Activated CD8-positive, alpha-beta memory T cell treated with anti-CD3 and anti-CD28 coated beads, Interleukin-2, amount 10 ng/mL, durations not matched to agents 7 days and 5 days (primary cell): ENCODE results near the gene RNASEL. TPM values are rescaled to one million over a fixed set of nuclear protein-coding genes. Genes with fewer than 3 reads are reported as not detected.

Experiments
- ATAC-seq: fragments of 150-1000 bp; cut with Tn5 transposase; one replicate; pipeline ENCODE4 v1.10.0; 2021; ENCODE audit warnings: moderate library complexity
- CTCF ChIA-PET: fragments of 350-600 bp; sonication (Branson Sonifier 250); formaldehyde crosslinking; loops from one replicate; lab custom pipeline; 2021; ENCODE audit warnings: antibody characterized with exemption; lab: Charles Lee
- DNase-seq: peaks from one replicate; pipeline ENCODE4 v3.0.0-alpha.2; 2020
- H3K27ac Mint-ChIP-seq: one replicate; pipeline ENCODE4 v1.8.0; 2021; ENCODE audit warnings: mild to moderate bottlenecking, mixed read lengths
- H3K27me3 Mint-ChIP-seq: one replicate; pipeline ENCODE4 v1.8.0; 2021; ENCODE audit warnings: mixed read lengths
- H3K36me3 Mint-ChIP-seq: one replicate; pipeline ENCODE4 v1.8.0; 2021; ENCODE audit warnings: mild to moderate bottlenecking, mixed read lengths
- H3K4me1 Mint-ChIP-seq: one replicate; pipeline ENCODE4 v1.8.0; 2021; ENCODE audit warnings: mixed read lengths
- H3K4me3 Mint-ChIP-seq: one replicate; pipeline ENCODE4 v1.8.0; 2021; ENCODE audit warnings: mild to moderate bottlenecking, moderate library complexity, mixed read lengths
- H3K9me3 Mint-ChIP-seq: one replicate; pipeline ENCODE4 v1.8.0; 2022; ENCODE audit warnings: low read depth, mixed read lengths
- total RNA-seq, 2 experiments: library from RNA; stranded (reverse); gene quantifications; one replicate each; pipeline ENCODE4 v1.2.3, GENCODE V29; 2021

The RNASEL gene
- total RNA-seq, 2 experiments from 2014 or later: 6.5 to 10.0 TPM

DNA sequence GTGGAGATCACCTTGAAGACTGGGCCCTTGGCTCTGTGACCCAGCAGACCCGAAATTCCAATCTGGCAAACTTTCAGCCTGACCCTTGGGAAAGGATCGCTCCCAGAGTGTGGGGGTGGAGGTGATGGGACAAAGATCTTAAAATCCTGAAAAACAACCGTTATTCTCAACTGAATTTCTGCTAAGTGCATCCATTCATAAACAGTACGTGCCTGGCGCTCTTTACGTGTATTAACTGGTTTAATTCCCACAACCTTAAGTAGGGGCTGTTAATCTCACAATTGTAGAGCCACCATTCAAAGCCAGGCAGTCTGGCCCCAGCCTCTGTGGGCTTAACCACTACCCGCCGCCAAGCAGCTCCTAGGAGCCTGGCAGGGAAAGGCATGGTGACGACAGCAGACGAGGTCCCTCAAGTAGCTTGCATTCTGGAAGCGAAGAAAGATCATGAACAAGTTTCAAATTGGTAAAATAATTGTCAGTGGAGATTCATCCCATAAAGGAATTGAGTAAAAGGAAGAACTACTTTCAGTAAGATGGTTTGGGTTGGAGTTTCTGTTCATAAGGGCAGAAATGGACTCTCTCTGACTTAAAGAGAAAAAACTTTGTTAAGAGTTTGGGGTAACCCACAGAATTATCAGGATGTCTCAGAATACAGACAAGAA, 26.5 kb upstream of the RNASEL start:
- Mint-ChIP-seq H3K27ac (peak overlapping the region; percentile 95), H3K4me1 (peaks cover 47% of the 10 kb centered on the region), H3K9me3 (peaks cover 1% of the 10 kb centered on the region), H3K27me3 (peaks cover 76% of the 10 kb centered on the region), H3K36me3 (peaks cover 9% of the 10 kb centered on the region), H3K4me3 (peak overlapping the region; percentile 57)
- DNase-seq (peak; percentile 73), ATAC-seq (peak; percentile 35)
- CTCF ChIA-PET: interaction anchor here (1.0 to 10.1 kb wide), 10 partner anchors 9 to 530 kb away, joined by 3 to 148 read pairs (median 10); partner anchors contain the start of genes RGS16 and RNASEL

DNA sequence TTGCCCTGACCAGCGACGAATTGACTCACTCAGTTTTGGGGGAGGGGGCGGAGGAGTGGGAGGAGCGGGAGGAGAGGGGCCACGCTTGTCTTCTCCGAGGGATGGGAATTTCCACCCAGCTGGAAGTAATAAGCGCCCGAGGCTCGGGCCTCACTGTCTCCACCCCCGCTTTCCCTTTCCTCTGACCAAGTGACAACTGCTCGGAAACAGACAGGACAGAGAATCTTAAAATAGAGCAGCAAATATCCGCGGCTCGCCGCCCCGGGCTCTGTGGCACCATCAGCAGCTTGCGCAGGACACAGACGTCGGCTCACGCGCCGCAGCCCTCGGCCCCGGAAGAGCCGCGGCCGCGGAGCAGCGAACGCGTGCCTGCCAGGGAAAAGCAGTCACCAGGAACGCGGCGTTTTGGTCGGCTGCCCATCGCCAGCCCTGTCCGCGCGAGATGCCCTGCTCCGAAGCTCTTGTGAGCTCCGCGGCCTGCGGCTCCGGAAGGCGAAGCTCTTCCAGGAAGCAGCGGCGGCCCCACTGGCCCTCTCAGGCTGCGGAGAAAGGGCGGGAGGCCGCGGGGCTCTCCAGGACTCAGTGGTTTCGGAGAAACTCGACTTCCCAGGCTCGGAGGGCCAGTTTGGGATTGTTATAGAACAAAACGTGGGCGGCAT, 25.9 kb upstream of the RNASEL start:
- Mint-ChIP-seq H3K27ac (peak overlapping the region; percentile 44), H3K9me3 (no peaks in the 10 kb centered on the region), H3K27me3 (peaks cover 80% of the 10 kb centered on the region), H3K4me1 (peaks cover 47% of the 10 kb centered on the region), H3K4me3 (peak overlapping the region; percentile 57), H3K36me3 (peaks cover 5% of the 10 kb centered on the region)
- CTCF ChIA-PET: interaction anchor here (1.0 to 10.1 kb wide), 8 partner anchors 9 to 530 kb away, joined by 3 to 148 read pairs (median 10); partner anchors contain the start of genes RGS16 and RNASEL
- ATAC-seq (peak; percentile 38), DNase-seq (peak; percentile 65)

DNA sequence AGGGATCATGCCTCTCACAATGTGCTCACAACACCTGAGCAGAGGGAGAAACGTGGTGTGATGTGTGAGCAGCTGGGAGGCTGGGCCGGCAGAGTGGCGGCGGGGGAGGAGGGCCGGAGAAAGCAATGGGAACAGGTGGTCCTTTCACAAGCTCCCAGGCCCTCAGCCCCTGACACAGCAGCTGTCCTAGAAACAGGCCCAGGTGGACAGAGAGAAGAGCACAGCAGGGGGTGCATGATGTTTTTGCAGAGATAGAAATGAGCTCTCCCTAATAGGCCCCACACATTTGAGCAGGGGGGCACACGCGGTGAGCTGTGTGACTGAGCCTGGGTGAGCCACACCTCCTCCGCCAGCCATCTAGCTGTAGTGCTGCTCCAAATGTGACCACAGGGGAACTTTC, 22.7 kb upstream of the RNASEL start:
- Mint-ChIP-seq H3K36me3 (peaks cover 2% of the 10 kb centered on the region), H3K4me3 (no peak overlapping the region), H3K4me1 (peaks cover 52% of the 10 kb centered on the region), H3K9me3 (no peaks in the 10 kb centered on the region), H3K27me3 (peaks cover 78% of the 10 kb centered on the region), H3K27ac (no peak overlapping the region)
- CTCF ChIA-PET: interaction anchor here (0.9 to 10.1 kb wide), 5 partner anchors 9 to 173 kb away, joined by 3 to 148 read pairs (median 3); partner anchors contain the start of genes RGS16 and RNASEL
- ATAC-seq (no peak), DNase-seq (no peak)

DNA sequence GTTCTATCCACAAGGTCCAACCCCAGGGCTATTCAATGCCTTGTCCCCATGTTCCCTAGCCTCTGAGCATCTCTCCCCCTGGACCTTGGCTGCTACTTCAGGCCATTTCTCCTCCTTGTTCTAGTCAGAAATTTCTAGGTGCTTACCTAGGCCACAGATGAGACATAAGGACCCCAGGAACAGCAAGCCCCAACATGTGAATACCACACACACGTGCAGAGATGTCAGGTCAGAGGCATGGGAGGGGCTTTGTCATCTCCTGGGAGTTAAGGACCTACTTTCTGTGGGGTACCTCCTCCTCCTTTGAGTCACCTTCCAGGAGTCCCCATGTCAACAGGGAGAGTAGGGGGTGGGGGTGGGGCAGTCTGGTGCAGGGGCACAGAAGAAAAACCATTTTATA, 22.3 kb upstream of the RNASEL start:
- no peak for DNase-seq
- ATAC-seq: no peak
- no peaks in the 10 kb centered on the region for H3K9me3 Mint-ChIP-seq
- no peak overlapping the region for H3K27ac Mint-ChIP-seq
- peaks cover 2% of the 10 kb centered on the region for H3K36me3 Mint-ChIP-seq
- CTCF ChIA-PET: interaction anchor here (0.9 to 10.1 kb wide), 6 partner anchors 9 to 173 kb away, joined by 3 to 148 read pairs (median 4); partner anchors contain the start of genes RGS16 and RNASEL
- no peak overlapping the region for H3K4me3 Mint-ChIP-seq
- peaks cover 48% of the 10 kb centered on the region for H3K4me1 Mint-ChIP-seq
- peaks cover 78% of the 10 kb centered on the region for H3K27me3 Mint-ChIP-seq

DNA sequence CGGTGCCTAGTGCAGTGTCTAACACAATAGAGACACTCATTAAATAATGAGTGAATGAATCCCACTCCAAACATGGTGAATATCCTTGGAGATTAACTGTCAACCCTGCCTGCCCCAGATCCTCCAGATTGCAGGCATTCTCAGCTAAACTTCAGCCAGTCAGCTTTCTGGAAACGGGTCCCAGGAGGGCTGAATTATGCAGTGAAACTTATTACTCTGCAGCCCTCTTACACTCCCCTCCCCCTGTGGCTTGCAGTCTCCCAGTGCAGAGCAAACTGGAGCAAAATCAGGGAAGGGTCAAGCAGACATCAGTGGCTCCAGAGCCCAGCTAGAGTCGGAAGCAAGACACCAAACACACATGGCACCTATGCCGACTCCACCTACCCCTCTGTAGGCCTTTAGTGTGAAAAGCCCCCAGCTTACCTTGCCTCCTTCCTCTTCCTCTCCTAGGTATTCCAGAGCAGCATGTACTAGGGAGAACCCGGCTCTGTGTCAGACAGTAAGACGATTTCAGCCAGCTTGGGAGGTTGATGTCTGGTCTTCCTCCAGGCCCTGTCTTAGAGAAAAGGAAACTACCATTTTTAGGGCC, 21.6 kb upstream of the RNASEL start:
- no peaks in the 10 kb centered on the region for H3K9me3 Mint-ChIP-seq
- CTCF ChIA-PET: interaction anchor here (0.7 to 1.3 kb wide), 4 partner anchors 12 to 182 kb away, joined by 3 to 5 read pairs (median 4); partner anchors contain the start of gene RNASEL

DNA sequence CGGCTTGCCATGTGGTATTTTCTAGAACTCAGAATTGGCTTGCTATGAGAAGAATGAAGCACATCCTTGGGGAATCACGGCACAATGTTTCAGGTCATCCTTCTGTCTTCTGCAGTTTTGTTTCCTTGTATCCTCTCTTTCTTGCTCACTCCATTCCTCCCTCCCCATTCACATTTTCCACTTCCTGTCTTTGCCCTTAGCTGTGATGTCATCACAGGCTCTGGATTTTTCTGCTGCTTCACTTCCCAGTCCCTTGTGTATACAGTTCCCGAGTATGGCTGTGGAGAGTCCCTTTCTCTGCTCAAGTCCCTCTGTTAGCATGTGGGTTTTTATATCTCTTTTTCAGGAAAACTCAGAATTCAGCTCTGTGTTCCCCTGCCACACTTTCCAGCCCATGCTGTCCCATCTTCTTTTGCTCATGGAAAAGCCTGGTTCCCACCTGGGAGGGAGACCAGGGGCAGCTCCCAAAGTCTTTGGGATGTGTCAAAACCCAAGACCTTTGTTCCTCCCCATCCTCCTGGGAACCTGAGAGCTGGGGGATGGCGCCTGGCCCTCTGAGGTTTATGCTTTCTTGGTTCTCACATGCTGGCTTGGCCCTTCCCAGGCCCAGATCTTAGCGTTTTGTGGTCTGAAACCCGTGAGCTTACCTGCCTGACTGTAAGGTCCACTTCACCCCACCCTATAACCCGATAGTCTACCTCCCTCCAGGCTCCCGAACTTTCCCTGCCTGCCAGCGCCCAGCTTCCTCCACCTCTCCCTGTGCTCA, 20.0 kb upstream of the RNASEL start:
- H3K4me3 Mint-ChIP-seq: no peak overlapping the region
- ATAC-seq: no peak
- no peaks in the 10 kb centered on the region for H3K9me3 Mint-ChIP-seq
- CTCF ChIA-PET: interaction anchor here (0.8 to 1.4 kb wide), 2 partner anchors 174 to 176 kb away, joined by 3 to 4 read pairs; no protein-coding TSS in a partner anchor
- DNase-seq: no peak
- H3K27ac Mint-ChIP-seq: no peak overlapping the region
- H3K27me3 Mint-ChIP-seq: peaks cover 80% of the 10 kb centered on the region
- H3K4me1 Mint-ChIP-seq: peaks cover 37% of the 10 kb centered on the region
- no peaks in the 10 kb centered on the region for H3K36me3 Mint-ChIP-seq

More for the DNA sequence above, 21.6 kb upstream of the RNASEL start:
- Mint-ChIP-seq H3K27ac (no peak overlapping the region), H3K36me3 (no peaks in the 10 kb centered on the region), H3K4me1 (peaks cover 42% of the 10 kb centered on the region), H3K4me3 (no peak overlapping the region), H3K27me3 (peaks cover 79% of the 10 kb centered on the region)
- ATAC-seq: no peak
- DNase-seq: no peak

DNA sequence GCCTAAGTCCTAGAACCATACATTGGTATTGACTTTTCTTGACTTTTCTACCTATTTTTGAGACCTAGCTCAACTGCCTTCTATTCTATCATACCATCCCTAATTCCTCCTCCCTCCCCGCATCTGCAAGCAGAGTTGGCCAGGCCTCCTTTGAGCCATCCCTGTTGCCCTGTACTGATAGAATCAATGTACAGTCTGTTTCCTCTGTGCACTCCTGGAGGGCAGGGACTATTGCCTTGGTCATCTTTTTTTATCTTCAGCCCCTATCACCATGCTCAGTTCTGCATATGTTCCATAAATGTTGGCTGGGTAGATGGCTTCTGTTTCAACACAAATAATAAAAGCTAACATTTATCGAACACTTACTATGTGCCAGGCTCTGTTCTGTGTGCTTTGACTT, 19.2 kb upstream of the RNASEL start:
- Mint-ChIP-seq H3K9me3 (no peaks in the 10 kb centered on the region), H3K36me3 (no peaks in the 10 kb centered on the region), H3K4me3 (no peak overlapping the region), H3K4me1 (peaks cover 32% of the 10 kb centered on the region), H3K27ac (no peak overlapping the region), H3K27me3 (peaks cover 72% of the 10 kb centered on the region)
- ATAC-seq: no peak
- DNase-seq: no peak
- CTCF ChIA-PET: interaction anchor here (0.8 to 1.4 kb wide), 4 partner anchors 9 to 176 kb away, joined by 3 to 4 read pairs (median 3); no protein-coding TSS in a partner anchor

GRCh38 chr1:182607566-182607965, 18.5 kb upstream of the RNASEL start:
- Mint-ChIP-seq H3K4me1 (peaks cover 32% of the 10 kb centered on the region), H3K27me3 (peaks cover 66% of the 10 kb centered on the region), H3K36me3 (peaks cover 2% of the 10 kb centered on the region), H3K9me3 (no peaks in the 10 kb centered on the region), H3K27ac (no peak overlapping the region), H3K4me3 (no peak overlapping the region)
- DNase-seq (no peak), ATAC-seq (no peak)
- CTCF ChIA-PET: interaction anchor here (0.9 to 19.9 kb wide), 5 partner anchors 8 to 179 kb away, joined by 3 to 715 read pairs (median 4); partner anchors contain the start of gene NPL

DNA sequence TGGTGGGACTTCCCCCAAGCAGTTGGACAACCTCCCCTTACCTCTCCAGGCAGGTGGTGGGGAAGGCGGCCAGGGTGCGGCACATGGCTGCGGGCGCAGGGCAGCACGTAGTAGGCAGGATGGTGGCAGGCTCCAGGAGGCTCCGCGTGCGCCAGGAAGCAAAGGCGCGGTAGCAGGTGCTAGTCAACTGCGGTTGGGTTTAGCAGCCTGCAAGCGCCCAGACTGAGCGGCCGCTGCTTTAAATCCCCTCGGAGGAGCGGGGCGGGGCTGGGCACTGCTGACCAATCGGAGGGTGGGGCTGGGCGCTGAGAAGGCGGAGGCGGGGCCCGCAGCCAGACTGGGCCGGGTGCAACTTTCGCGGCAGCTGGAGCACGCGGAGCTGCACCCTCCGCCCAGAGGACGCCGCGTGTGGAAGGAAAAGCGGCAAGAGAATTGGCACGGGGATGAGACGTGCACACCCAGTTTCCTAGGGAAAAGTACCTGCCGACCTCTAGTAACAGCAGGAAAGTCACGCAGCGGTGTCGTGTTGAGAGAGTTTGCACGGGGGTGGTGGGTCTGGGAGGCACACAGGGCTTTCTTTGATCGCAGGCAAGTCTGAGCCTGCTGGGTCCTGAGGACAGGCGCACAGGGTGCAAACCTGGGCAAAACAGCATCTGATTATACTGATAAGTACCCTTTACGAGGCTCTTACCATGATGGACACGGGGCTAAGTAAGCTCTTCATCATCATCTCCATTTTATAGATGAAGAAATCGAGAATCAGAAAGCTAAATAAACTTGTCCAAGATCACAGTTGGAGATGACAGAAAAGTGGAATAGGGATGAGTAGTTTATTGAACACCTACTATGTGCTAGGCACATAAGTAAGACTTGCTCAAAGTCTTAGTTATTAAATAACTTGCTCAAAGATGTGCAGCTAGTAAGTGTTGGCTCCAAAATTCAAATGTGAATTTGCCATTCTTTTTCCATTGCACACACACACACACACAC, 15.4 kb upstream of the RNASEL start, which contains the start of gene RGS16:
TSS of gene RGS16 (minus strand) at position 215 of the 990 bp plus-strand sequence. CDS start at position 85, 130 bp downstream.
- no peak within 1 kb of the TSS for H3K4me3 Mint-ChIP-seq
- no peaks in the 10 kb centered on the region for H3K9me3 Mint-ChIP-seq
- DNase-seq (peak; percentile 95), ATAC-seq (peak; percentile 93)
- H3K27ac Mint-ChIP-seq: peak within 1 kb of the TSS; percentile 74
- CTCF ChIA-PET: interaction anchor here (0.9 to 19.9 kb wide), 5 partner anchors 10 to 182 kb away, joined by 3 to 715 read pairs (median 98); partner anchors contain the start of genes NPL and RNASEL
- peaks cover 5% of the 10 kb centered on the region for H3K36me3 Mint-ChIP-seq
- peaks cover 27% of the 10 kb centered on the region for H3K4me1 Mint-ChIP-seq
- H3K27me3 Mint-ChIP-seq: peaks cover 38% of the 10 kb centered on the region

DNA sequence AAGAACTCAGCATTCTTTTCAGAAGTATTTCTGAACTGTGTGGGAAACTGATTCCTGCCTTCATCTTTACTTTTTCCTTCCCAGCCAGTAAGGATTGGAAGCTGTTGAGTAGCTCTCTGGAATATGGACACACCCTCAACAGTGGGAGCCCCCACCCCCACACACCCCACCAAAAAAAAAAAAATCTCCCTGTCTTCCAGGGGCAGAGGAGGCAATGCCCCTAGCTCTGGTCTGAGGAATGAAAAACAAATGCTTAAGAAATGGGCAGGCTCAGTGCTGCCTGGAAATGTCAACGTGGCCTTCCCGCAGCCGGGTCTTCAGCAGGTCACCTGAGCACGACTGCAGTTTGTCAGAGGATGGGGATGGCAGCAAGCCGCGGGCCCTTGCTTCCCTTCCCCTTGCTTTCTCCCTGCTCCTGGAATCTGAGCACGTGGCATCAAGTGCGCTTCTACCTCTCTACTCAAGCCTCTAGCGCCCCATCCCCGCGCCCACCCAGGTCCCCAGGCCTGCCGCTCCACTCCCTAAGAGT, 14.7 kb upstream of the RNASEL start:
- no peak for DNase-seq
- Mint-ChIP-seq H3K4me1 (peaks cover 23% of the 10 kb centered on the region), H3K4me3 (no peak overlapping the region), H3K9me3 (no peaks in the 10 kb centered on the region), H3K36me3 (peaks cover 5% of the 10 kb centered on the region), H3K27me3 (peaks cover 31% of the 10 kb centered on the region), H3K27ac (peak overlapping the region; percentile 74)
- peak; percentile 13 for ATAC-seq
- CTCF ChIA-PET: interaction anchor here (0.9 to 19.9 kb wide), 11 partner anchors 9 to 523 kb away, joined by 3 to 715 read pairs (median 4); partner anchors contain the start of genes NPL and RNASEL

GRCh38 chr1:182602935-182603645, 14.0 kb upstream of the RNASEL start:
- Mint-ChIP-seq H3K27me3 (peaks cover 26% of the 10 kb centered on the region), H3K4me1 (peaks cover 17% of the 10 kb centered on the region)
- peak; percentile 48 for ATAC-seq

More at GRCh38 chr1:182602935-182603645, 14.0 kb upstream of the RNASEL start:
- Mint-ChIP-seq H3K9me3 (no peaks in the 10 kb centered on the region), H3K4me3 (no peak overlapping the region), H3K36me3 (peaks cover 5% of the 10 kb centered on the region), H3K27ac (peak overlapping the region; percentile 74)
- DNase-seq: peak; percentile 59
- CTCF ChIA-PET: interaction anchor here (0.9 to 19.9 kb wide), 11 partner anchors 8 to 522 kb away, joined by 3 to 715 read pairs (median 4); partner anchors contain the start of genes NPL and RNASEL
